OCI-LY3 (cell line): ENCODE data around the gene TRDMT1.

Source experiments
- H2AFZ ChIP-seq: fragments of 200-600, 300-600 bp; shearing (Covaris generic); 2 replicates; pipeline ENCODE4 v1.6.0; 2014; ENCODE audit warnings: antibody characterized with exemption, low read depth, low read length
- H3K27ac ChIP-seq: fragments of 200-600, 300-600 bp; sonication (generic); 2 replicates; pipeline ENCODE4 v1.5.1; 2014; ENCODE audit warnings: mild to moderate bottlenecking, low read length, moderate library complexity, mixed read lengths
- H3K27me3 ChIP-seq: fragments of 200-600, 300-600 bp; sonication (generic); 2 replicates; pipeline ENCODE4 v1.6.1; 2014; ENCODE audit warnings: low read depth, low read length, mixed read lengths
- H3K36me3 ChIP-seq: fragments of 200-600, 300-600 bp; sonication (generic); replicated peaks from 2 replicates; pipeline ENCODE3; 2014; ENCODE audit warnings: low read depth, low read length, mixed read lengths
- H3K4me1 ChIP-seq: fragments of 300-600, 200-600 bp; sonication (generic); 2 replicates; pipeline ENCODE4 v1.6.1; 2014; ENCODE audit warnings: low read length, mixed read lengths
- H3K4me2 ChIP-seq: fragments of 200-600, 300-600 bp; sonication (generic); 2 replicates; pipeline ENCODE4 v1.6.1; 2014; ENCODE audit warnings: low read length, mixed read lengths
- H3K4me3 ChIP-seq: fragments of 300-600, 200-600 bp; sonication (generic); 2 replicates; pipeline ENCODE4 v1.5.1; 2014; ENCODE audit warnings: antibody characterized with exemption, mild to moderate bottlenecking, low read length, moderate library complexity
- H3K79me2 ChIP-seq: fragments of 300-600, 200-600 bp; shearing (Covaris generic); 2 replicates; pipeline ENCODE4 v1.6.1; 2014; ENCODE audit warnings: mild to moderate bottlenecking, low read length, mixed read lengths
- H3K9ac ChIP-seq: fragments of 300-600, 200-600 bp; shearing (Covaris generic); 2 replicates; pipeline ENCODE4 v1.6.0; 2014; ENCODE audit warnings: mild to moderate bottlenecking, low read length, moderate library complexity
- H3K9me3 ChIP-seq: fragments of 200-600, 300-600 bp; shearing (Covaris generic); 2 replicates; pipeline ENCODE4 v1.6.1; 2014; ENCODE audit warnings: low read length, mixed read lengths; ENCODE audit not compliant: insufficient read depth
- H4K20me1 ChIP-seq: fragments of 200-600, 300-600 bp; sonication (generic); 2 replicates; pipeline ENCODE4 v1.6.1; 2016; ENCODE audit warnings: low read length, mixed read lengths; ENCODE audit not compliant: insufficient read depth
- EZH2phosphoT487 ChIP-seq: fragments of 200-600 bp; shearing (Covaris generic); IDR thresholded peaks from 2 replicates; pipeline ENCODE4 v1.6.1; 2018; ENCODE audit warnings: antibody characterized with exemption, mixed run types, low read depth
- TF ChIP-seq, protein P1 (sequence below): fragments of 200-600, 300-600 bp; sonication (generic); IDR thresholded peaks from 2 replicates; pipeline ENCODE4 v1.5.1; 2014; ENCODE audit warnings: antibody characterized with exemption, low read length, low read depth

Gene TRDMT1

DNA sequence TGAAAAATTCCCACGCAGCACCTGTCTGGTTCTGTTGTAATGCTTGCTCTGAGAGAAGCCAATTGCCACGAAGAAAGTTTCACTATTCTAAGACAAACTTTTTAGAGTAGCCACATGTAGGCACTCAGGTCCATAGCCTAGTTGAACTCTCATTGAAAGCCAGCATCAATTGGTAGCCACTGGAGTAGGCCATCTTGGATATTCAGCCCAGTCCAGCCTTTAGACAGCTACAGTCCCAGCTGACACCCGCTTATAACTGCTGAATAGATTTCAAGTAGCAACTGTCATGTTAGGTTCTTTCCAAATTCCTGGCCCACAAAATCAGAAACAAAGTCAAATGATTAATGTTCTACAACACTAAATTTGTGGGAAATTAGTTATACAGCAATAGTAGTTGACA is 103.5 kb downstream of the TRDMT1 start:
- Histone ChIP-seq H3K4me1 (no peaks in the 10 kb centered on the region), H3K27ac (no peak overlapping the region), H3K4me3 (no peak overlapping the region), H3K4me2 (no peak overlapping the region), H3K36me3 (no peaks in the 10 kb centered on the region), H3K27me3 (no peaks in the 10 kb centered on the region), H3K9me3 (no peaks in the 10 kb centered on the region), H3K9ac (no peak overlapping the region), H3K79me2 (no peaks in the 10 kb centered on the region), H4K20me1 (no peaks in the 10 kb centered on the region), H2AFZ (no peak overlapping the region)
- TF ChIP-seq, protein P1, sequence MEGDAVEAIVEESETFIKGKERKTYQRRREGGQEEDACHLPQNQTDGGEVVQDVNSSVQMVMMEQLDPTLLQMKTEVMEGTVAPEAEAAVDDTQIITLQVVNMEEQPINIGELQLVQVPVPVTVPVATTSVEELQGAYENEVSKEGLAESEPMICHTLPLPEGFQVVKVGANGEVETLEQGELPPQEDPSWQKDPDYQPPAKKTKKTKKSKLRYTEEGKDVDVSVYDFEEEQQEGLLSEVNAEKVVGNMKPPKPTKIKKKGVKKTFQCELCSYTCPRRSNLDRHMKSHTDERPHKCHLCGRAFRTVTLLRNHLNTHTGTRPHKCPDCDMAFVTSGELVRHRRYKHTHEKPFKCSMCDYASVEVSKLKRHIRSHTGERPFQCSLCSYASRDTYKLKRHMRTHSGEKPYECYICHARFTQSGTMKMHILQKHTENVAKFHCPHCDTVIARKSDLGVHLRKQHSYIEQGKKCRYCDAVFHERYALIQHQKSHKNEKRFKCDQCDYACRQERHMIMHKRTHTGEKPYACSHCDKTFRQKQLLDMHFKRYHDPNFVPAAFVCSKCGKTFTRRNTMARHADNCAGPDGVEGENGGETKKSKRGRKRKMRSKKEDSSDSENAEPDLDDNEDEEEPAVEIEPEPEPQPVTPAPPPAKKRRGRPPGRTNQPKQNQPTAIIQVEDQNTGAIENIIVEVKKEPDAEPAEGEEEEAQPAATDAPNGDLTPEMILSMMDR = no peak
- no peak for TF ChIP-seq EZH2phosphoT487
